ENCODE results near the gene VIPAS39. TPM values are rescaled to one million over a fixed set of nuclear protein-coding genes. Genes with fewer than 3 reads are reported as not detected.

Gene VIPAS39
- total RNA-seq, 2 donors from 2014 or later: 26.7 to 29.8 TPM

DNA sequence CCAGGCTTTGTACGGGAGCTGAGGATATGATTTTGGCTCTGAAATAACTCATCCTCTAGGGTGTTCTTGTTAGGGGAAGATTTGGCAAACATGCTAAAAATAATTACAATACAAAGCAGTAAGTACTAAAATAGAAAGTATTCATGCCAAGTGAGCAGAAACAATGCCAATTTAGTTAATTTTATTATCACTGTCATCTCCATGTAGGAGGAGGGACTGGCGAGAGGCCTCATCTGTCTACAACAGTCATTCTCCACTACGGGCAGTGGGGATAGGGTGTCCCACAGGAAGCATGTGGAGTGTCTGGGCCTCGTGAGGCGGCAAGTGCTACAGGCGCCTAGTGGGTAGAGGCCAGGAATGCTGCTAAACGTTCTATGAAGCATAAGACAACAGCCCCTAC, 37.9 kb upstream of the VIPAS39 start:
- Histone ChIP-seq H3K9ac (ENCODE audit: extremely low read depth, low read length, poor library complexity, severe bottlenecking) (no peak overlapping the region), H3K4me1 (ENCODE audit: control insufficient read depth, insufficient read depth, low read length) (no peaks in the 10 kb centered on the region), H3K27me3 (ENCODE audit: control insufficient read depth, insufficient read depth, low read length, poor library complexity, severe bottlenecking) (peaks cover 36% of the 10 kb centered on the region), H3K36me3 (ENCODE audit: control insufficient read depth, insufficient read depth, low read length) (no peaks in the 10 kb centered on the region), H3K27ac (ENCODE audit: low read depth, low read length) (no peak overlapping the region), H3K4me3 (ENCODE audit: low read length) (no peak overlapping the region), H3K9me3 (ENCODE audit: control insufficient read depth, low read length) (no peaks in the 10 kb centered on the region)
- Mint-ChIP-seq H3K27ac (no peak overlapping the region), H3K27me3 (ENCODE audit: insufficient read depth) (peaks cover 39% of the 10 kb centered on the region), H3K4me1 (peaks cover 3% of the 10 kb centered on the region), H3K4me3 (no peak overlapping the region), H3K9me3 (no peaks in the 10 kb centered on the region), H3K36me3 (ENCODE audit: low read depth) (no peaks in the 10 kb centered on the region)
- 80 to 88% methylated on average over 1 to 7 of the region's 7 CpGs for WGBS, 2 experiments (ENCODE audit: insufficient coverage in 1 of 2, insufficient read length in 1 of 2)
- no peak for DNase-seq
- no peak for TF ChIP-seq CTCF (conservative IDR thresholded peaks at IDR 0.05)

GRCh38 chr14:77491056-77491455, 33.7 kb upstream of the VIPAS39 start:
- H3K9me3 ChIP-seq (ENCODE audit: control insufficient read depth, low read length): no peaks in the 10 kb centered on the region
- no peak overlapping the region for H3K27ac ChIP-seq (ENCODE audit: low read depth, low read length)
- TF ChIP-seq CTCF (conservative IDR thresholded peaks at IDR 0.05): no peak
- H3K4me3 ChIP-seq (ENCODE audit: low read length): no peak overlapping the region
- Mint-ChIP-seq H3K4me1 (no peaks in the 10 kb centered on the region), H3K27ac (no peak overlapping the region), H3K4me3 (no peak overlapping the region), H3K27me3 (ENCODE audit: insufficient read depth) (peaks cover 7% of the 10 kb centered on the region), H3K9me3 (no peaks in the 10 kb centered on the region), H3K36me3 (ENCODE audit: low read depth) (no peaks in the 10 kb centered on the region)
- 84 to 87% methylated on average over 3 to 5 of the region's 5 CpGs for WGBS, 2 experiments (ENCODE audit: insufficient coverage in 1 of 2, insufficient read length in 1 of 2)
- no peaks in the 10 kb centered on the region for H3K4me1 ChIP-seq (ENCODE audit: control insufficient read depth, insufficient read depth, low read length)
- no peak overlapping the region for H3K9ac ChIP-seq (ENCODE audit: extremely low read depth, low read length, poor library complexity, severe bottlenecking)
- no peaks in the 10 kb centered on the region for H3K36me3 ChIP-seq (ENCODE audit: control insufficient read depth, insufficient read depth, low read length)
- H3K27me3 ChIP-seq (ENCODE audit: control insufficient read depth, insufficient read depth, low read length, poor library complexity, severe bottlenecking): no peaks in the 10 kb centered on the region
- no peak for DNase-seq

- H3K27ac ChIP-seq (ENCODE audit: low read depth, low read length): no peak overlapping the region
- H3K4me3 ChIP-seq (ENCODE audit: low read length): no peak overlapping the region
- no peak overlapping the region for H3K27ac Mint-ChIP-seq
- no peak overlapping the region for H3K4me3 Mint-ChIP-seq
- H3K4me1 ChIP-seq (ENCODE audit: control insufficient read depth, insufficient read depth, low read length): no peaks in the 10 kb centered on the region
- H3K27me3 Mint-ChIP-seq (ENCODE audit: insufficient read depth): peaks cover 1% of the 10 kb centered on the region
- no peaks in the 10 kb centered on the region for H3K36me3 ChIP-seq (ENCODE audit: control insufficient read depth, insufficient read depth, low read length)
- no peak overlapping the region for H3K9ac ChIP-seq (ENCODE audit: extremely low read depth, low read length, poor library complexity, severe bottlenecking)
- no peaks in the 10 kb centered on the region for H3K9me3 Mint-ChIP-seq
- DNase-seq: no peak
- TF ChIP-seq CTCF (conservative IDR thresholded peaks at IDR 0.05): no peak
- no peaks in the 10 kb centered on the region for H3K36me3 Mint-ChIP-seq (ENCODE audit: low read depth)
- no peaks in the 10 kb centered on the region for H3K9me3 ChIP-seq (ENCODE audit: control insufficient read depth, low read length)
- no peaks in the 10 kb centered on the region for H3K4me1 Mint-ChIP-seq
- WGBS, 2 experiments (ENCODE audit: insufficient coverage in 1 of 2, insufficient read length in 1 of 2): 94 to 97% methylated on average over 5 to 8 of the region's 8 CpGs
- H3K27me3 ChIP-seq (ENCODE audit: control insufficient read depth, insufficient read depth, low read length, poor library complexity, severe bottlenecking): no peaks in the 10 kb centered on the region
Observed at GRCh38 chr14:77490347-77490986, 33.1 kb upstream of the VIPAS39 start.
